Panc1 (cell line): ENCODE results near the gene CEP104.

ENCODE experiments used
- CTCF ChIP-seq: fragments of 450-650 bp; IDR thresholded peaks from 2 replicates; pipeline ENCODE4 v1.5.1; 2017; ENCODE audit warnings: mild to moderate bottlenecking
- POLR2AphosphoS5 ChIP-seq: IDR thresholded peaks from 2 replicates; pipeline ENCODE4 v1.6.1; 2012; ENCODE audit warnings: mild to moderate bottlenecking, low read depth, low read length, moderate library complexity

GRCh38 chr1:3785045-3785444 is 72.0 kb downstream of the CEP104 start:
- TF ChIP-seq CTCF (no peak), POLR2AphosphoS5 (no peak)
